Activated CD8-positive, alpha-beta memory T cell treated with anti-CD3 and anti-CD28 coated beads, Interleukin-2, amount 50 U/mL, for 24 hours (primary cell): Measurements from ENCODE around the gene WARS2.

Experiments used
- DNase-seq: peaks from one replicate; pipeline ENCODE4 v3.0.0-alpha.2; 2020; ENCODE audit errors: extremely low read depth

Gene WARS2

DNA sequence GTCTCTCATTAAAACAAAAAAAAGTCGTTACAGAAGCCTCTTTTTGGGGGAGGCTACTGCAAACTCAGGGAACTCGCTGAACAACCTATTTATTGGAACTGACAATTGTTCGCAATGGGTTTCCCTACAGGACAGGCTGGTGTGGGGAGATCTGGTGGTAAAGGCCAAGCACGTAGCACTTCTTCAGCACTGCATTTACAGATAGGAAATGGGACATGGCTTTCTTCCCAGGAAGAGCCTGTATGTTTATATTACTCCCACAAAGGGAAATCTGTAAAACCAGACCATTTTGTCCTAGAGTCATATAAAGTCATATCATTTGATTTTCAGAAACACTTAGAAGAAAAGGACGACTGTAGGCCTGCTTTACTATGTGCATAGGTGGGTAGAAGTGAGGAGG lies 113.5 kb downstream of the WARS2 start:
- DNase-seq, result no peak

DNA sequence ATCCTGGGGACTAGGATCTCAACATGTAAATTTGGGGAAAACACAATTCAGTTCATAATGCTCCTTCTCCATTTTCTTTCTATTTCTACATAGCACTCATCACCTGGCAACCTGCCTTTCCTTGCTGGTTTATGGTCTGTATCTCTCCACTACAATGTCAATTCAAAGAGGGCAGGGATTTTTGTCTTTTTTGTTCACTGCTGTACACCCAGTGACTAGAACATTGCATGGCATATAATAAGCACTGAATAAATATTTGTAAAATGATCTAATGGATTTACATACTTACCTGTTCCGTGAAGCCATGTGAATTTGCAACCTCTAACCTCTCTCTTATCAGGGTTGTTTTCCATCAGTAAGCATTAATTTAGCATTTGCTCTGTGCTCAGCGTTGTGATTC lies 124.9 kb downstream of the WARS2 start:
- DNase-seq, result no peak

DNA sequence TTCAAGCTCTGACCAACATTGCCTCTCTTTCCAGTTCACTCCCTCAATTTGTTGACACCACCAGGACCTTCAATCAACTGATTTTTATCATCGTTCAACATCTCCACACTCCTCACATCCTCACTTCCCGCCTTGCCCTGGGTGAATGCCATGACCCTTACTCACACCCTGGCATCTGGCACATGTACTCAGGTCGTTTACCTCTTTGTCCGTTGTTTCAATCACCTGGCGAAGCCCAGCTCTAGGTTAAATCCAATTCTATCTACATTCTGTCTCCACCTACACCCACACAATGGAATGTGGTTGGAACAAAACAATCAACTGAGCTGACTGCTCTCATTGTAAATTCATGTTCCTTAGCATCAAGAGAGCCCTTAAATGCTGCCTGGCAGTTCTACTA lies 128.1 kb downstream of the WARS2 start:
- no peak for DNase-seq

DNA sequence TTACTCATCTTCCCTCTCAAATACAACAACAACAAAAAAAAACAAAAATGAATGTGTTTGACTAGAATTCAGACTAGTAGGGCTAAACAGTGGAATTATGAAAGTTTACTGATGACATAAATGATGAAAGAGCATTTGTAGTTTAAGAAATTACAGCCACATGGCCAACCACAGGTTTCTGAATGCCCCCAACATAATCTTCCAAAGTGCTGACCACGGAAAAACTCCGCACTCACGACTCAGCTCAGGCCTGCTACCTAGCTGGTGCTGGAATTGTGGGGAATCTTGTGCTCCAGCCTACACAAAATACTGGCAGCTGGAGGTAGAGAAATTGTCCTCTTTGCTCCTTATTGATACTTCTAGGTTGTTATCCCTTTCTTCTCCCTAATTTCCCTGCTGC lies 128.7 kb downstream of the WARS2 start:
- DNase-seq, result no peak

DNA sequence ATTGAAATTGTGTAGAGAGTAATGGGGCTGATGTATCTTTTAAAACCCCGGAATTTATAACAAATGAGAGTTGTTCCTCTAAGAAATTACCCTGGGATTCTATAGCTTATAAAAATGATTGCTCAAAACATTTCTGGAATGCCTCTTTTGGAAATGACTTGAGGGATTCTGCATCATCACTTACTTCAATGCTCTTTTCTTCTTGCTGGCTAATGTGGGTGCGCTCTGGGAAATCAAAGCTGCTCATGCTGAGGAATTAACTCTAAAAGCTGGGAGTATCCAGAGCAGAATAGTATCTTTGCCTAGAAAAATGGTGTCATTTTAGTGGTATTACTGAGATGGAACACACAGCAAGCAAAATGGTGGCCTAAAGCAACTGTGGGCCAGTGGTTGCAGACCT lies 129.3 kb downstream of the WARS2 start:
- no peak for DNase-seq

DNA sequence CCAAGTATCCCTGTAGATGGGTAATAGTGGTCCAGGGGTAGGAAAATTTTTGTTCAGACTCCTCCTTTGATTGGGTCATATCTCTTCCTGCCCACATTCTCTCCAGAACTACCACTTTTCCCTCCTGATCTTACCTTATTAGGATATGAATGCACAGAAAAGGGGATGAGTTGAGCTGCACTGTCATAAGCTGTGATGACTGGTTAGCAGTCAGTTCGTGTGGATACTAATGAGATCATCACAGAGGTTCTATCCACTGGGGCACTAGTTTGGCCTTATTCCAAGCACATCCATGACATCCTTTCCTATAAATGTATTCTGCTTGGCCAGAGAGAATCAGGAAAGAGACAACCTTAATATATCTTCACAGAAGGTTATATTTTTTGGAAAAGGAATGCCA lies 130.3 kb downstream of the WARS2 start:
- no peak for DNase-seq

DNA sequence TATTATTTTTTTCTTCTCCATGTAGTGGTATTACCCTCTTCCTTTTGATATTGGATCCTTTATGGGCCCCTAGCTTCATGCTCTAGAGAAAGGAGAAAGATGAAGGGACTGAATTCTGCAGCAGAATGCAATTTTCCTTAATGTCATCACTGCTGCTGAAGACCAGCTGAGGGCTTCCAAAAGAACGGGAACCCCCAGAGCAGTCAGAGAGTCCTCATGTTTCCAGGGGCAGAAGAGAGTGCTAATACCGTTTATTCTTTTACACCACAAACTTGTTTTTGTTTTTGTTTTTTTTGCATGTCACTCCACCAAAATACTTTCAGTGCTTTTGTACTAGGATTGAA lies 131.2 kb downstream of the WARS2 start:
- DNase-seq, result no peak

DNA sequence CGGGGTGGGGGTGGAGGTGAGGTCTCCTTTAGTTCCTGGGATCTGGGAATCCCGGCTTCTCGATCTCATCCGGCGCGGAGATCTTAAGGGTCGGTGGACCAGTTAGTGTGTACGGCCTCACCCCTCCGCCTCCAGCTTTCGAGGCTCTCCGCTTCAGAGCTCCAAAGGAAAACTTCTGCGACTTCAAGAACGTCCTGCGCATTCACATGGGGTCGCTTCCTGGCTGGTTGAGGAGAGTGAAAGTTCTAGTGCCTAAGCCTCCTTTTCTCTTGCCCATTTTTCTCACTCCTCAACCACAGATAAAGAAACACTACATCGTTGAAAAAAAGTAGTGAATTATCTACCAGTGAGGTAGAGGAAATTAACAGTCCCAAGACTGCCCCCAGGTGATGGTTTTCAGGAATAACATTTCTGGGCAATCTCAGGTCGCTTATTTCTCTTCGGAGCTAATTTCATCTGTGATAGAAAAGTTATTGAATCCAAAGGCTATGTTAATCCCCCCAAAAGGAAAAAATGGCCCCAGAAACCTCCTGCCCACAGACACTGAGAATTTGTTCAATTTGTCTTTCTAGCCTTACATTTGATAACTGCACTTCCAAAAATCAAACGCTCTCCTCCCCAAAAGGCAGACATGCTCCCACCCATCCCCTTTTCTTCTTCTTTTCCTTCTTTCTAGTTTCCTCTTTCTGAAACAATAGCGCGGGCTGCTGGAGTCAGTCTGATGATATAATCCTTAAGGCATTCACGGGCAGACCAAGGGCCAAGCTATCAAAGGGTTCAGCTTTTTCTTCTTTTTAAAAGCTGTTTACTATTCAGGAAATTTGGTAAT lies 131.8 kb downstream of the WARS2 start:
- no peak for DNase-seq

DNA sequence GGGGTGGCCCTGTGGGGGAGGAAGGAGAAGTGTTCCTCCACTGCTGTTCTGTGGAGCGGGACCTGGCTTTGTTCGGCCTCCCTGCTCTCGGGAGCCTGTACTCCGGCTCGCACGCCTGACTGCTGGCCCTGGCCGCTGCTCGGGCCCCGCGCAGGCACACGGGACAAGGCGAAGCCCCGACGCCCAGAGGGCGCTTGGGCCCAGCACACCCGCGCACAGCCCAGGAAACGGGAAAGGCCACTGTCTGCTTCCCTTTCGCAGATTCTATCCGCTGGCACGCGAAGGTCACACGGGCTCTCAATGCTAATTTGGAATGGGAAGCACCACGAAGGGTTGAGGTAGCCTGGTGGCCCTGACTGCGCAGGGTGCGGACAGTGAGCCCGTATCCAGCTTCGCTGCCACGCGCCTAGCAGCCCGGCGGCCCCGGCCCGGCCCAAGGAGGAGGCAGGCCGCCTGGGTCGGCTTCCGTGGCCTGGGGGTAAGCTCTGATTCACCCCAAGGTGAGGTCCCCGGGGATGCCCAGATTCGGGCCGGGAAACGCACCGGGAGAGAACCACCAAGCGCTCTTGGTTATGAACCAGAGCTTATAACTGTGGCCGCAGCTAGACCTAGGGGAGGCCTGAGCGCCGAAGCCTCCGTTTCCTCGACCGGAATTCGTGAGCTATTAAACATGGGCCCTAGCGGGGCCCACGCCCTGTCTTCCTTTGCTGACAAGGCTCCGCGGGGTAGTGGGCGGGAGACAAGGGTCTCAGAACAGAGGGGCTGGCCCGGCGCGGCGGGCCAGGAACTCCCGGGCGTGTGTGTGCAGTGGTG lies 132.6 kb downstream of the WARS2 start:
- no peak for DNase-seq

DNA sequence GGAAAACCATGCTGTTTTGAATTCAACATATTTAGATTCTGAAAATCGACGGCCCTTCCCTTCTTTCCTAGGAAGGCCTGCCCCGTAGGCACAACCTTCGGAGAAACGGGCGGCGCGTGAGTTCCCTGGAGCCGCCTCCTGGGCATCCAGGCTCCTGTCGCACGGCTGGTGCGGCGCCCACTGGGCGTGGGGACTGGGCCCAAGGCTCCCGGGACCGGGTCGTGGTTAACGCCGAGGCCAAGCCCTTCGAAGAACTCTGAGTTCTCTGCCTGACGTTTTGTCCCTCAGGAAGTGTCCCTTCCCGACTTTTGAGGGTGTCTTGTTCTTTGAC lies 133.1 kb downstream of the WARS2 start:
- no peak for DNase-seq

DNA sequence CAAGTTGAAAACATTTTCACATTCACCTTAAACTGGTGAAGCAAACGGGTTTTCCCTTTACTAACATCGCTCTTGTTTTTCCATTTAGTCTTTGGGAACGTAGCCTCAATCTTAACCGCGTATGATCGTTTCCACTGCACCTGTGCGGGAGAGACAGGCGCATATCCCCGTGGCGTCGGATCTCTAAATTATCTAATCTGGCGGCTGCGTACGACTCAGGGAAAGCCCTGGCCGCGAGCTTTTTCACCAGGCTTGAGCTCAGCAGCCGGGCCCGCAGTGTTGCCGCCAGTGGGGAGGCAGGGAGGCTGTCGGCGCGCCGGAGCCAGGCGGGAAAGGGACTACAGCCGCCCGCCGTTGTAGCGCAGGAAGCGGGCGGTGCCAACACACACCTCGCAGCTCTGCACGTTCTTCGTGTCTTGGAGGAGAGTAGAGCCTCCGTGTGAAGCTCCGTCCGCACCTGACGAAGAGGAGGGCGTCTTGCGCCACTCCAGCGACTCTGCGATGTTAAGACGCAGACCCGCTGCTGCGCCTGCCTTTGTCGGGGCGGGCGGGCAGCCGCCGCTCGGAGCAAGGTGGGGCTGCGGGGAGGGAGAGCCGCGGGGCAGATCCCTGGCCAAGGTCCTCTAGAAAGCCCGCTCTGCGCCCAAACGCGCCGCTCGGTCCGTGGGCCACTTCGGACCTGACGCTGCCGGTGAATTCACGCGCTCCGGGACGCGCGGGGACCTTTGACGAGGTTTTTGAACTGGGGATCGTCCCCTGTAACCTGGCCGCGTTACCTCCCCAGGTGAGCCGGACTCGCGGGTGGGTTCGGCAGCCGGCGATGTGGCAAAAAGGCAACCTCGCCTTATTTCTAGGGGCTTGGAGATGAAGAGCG lies 133.8 kb downstream of the WARS2 start:
- DNase-seq, result no peak

DNA sequence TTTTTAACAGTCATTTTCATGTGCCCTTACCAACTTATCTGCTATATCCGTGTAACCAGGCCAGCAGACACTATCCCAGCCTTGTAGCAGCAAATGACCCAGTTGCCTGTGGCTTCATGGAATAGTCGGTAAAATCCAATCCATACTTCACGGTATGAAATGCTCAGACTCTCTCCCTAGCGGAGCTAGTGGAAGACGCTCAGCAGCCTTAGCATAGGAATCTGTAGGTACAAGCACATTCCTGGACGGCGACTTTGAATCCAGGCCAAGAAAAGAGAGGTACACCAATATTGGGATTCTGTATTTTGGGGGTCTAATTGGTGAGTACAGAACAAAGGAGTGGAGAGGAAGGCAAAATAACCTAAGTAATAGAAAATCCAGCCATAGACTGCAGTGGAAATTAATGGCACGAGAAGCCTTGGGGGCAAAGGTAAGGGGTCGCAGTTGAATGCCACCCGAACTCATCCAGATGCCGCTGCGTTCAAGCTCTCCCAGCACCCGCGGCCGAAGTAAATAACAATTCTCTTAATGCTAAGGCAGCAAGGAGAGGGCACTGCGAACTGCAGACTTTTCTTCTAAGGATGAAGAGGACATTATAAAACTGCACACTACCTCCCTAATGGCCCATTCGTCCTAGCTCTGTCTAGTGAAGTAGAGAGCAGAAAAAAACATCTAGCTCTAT lies 134.6 kb downstream of the WARS2 start:
- DNase-seq, result no peak

DNA sequence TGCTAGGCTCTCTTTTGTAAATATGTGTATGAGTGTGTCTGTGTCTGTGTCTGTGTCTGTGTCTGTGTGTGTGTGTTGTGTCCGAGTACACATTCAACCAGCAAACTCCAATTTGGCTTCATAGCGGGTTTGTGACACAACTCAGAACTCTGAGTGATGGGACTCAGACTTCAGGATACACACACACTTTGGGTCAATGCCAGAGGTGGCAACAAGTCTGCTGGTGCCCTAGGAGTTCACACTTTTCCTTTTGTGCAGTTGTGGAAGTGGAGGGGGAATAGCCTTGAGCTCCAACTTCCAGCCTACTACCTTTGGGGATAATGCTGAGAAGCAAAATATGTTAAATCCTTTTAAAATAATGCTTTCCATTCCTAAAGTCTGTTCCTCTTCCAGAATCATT lies 135.7 kb downstream of the WARS2 start:
- DNase-seq, result no peak

DNA sequence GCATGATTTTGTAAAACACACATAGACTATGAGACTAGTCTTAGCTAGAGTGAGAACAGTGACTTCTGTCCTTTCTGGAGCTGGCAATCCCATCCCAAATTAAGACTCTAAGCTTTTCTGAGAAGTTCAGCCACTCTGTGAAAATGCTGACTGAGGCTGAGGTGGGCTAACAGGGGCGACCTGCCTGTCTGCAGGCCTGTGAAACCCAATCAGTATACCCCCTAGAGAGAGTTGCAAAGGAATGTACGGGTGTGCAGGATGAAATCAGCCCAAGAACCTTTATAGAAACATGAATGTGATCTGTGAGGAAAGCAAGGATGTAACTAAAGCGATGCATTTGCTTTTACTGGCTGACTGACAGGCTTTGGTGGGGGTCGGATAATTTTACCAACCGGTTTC lies 136.3 kb downstream of the WARS2 start:
- no peak for DNase-seq

DNA sequence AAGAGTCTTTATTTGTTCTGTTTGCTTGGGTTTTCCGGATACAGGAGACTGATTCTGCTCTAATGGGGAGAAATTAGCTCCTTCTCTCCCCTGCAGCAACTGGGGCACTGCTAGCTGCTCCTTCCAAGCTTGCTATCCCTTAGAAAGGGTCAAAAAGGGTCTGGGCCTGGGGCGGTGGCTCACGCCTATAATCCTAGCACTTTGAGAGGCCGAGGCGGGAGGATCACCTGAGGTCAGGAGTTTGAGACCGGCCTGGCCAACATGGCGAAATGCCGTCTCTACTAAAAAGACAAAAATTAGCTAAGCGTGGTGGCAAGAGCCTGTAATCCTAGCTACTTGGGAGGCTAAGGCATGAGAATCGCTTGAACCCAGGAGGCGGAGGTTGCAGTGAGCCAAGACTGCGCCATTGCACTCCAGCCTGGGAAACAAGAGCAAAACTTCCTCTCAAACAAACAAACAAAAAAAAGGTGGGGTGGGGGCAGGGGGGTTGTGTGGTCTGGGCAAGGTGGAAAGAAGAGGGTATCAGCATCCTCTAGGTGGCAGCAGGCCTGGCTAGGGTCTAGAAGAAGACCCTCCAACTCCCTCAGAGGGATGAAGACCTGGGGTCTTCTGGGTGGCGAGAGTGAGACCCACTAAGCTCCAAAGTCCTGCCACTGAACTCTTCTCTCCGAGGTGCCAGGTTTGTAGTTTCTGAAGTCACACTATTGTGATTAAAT lies 136.9 kb downstream of the WARS2 start:
- DNase-seq, result no peak

DNA sequence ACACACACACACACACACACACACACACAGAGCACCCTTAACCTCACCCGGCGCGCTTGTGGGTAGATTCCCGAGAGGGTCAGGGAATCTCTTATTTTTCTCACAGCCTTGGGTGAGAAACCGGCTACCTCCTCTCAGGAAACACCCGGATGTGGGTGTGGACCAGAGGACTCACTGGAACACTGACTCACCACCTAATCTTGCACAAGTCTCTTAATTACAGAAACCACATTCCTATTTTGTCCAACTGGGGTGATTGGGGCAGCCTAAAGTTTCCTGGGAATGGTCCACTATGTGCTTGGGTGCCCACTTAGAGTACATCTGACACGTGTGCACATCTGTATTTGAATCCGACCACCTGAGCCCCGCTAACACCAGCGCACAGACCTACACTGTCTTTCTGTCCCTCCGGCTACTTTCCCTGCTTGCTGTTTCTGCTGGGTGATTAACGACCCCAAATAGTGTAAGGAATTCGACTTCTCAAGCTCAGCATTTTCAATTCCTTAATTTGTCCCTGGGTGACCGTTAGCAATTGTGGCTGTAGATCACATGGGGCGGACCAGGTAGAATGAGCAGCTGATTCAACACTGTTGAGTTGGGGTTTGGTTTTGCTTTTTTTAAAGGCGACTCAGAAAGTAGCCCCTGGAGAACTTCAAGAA lies 138.3 kb downstream of the WARS2 start:
- DNase-seq, result no peak

DNA sequence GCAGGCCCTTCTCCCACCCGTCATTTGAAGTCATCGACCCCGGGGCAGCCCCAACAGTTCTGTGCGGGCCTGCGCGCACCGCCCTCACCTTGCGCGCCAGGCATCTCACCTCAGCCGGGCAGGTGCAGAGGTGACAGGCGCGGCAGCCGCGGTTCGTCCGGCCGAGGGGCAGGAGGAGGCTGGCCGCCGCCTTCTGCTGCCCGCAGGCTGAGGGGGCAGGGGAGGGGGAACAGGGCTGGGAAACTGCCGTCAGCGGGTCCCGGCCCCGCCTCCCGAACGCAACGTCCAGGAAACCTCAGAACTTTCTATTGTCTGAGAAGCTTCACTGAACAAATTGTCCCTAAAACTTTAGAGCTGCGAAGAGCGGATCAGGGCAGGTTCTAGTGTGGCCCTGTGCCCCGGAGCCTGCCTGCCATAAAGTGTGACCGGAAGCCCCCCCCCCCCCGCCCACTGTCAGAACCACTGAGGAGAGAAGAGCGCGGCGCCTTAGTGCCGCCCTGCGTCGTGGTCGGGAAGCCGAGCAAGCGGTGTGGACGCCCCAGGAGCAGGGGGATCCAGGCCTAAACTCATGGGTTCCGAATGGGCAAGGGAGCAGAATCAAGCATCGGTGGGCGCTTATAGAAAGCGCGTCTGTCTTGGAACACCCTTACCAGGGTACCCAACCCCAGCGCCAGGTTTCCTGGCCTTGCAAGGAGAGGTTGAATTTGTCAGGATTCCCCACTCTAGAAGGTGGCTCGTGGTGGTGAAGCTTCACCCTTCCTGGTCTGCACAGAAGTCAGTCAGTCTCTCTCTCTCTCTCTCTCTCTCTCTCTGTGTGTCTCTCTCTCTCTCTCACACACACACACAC lies 139.0 kb downstream of the WARS2 start:
- DNase-seq, result no peak

DNA sequence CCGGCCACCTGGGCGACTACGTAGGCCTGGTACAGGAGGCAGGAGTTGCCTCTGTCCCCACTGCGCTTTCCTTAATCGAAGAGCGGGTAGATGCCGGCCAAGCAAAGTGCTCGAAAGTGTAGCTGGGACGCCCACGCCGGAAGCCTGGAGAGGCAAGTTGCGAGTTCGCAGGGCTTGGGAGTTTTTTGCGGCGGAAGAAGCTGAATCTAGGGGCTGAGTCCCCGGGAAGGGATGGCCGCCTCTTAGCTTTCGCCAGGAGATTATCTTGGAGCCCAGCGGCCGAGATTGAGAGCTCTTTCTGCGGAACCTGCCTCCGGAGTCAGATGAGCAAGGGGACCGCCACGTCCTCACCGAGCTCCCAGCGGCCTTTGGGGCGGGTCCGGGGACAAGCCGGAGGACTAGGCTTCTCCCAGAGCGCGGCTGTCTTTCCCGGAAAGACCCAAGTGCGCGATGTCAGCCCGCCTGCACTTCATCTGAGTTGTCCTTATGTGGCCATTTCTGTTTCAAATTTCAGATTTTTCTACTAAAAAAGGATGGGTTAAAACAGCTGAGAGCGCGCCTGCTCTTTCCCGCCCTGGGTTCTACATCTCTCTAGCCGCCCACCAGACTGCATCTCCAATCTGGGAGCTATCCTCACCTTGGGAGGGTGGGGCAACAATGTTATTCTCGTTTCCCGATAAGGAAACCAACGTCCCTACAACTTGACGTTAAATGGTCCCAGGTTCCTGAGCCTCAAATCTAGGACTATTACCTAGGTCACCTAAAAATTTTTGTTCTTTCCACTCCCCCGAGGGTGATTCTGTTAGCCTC lies 139.9 kb downstream of the WARS2 start:
- DNase-seq, result no peak
